Parathyroid adenoma (tissue), 2 donors: ENCODE results near the gene OPRL1.

Experiments
- H2AFZ ChIP-seq: fragments of 300-600 bp; sonication (generic); one replicate; pipeline ENCODE4 v1.7.0; 2017; ENCODE audit warnings: antibody characterized with exemption, mild to moderate bottlenecking
- H3K27ac ChIP-seq: fragments of 300-600 bp; sonication (generic); one replicate; pipeline ENCODE4 v1.7.0; 2017
- H3K27me3 ChIP-seq: fragments of 300-600 bp; sonication (generic); one replicate; pipeline ENCODE4 v1.7.0; 2017; ENCODE audit warnings: low read length; ENCODE audit not compliant: control insufficient read depth, insufficient read depth
- H3K36me3 ChIP-seq: fragments of 300-600 bp; sonication (generic); one replicate; pipeline ENCODE4 v1.7.0; 2017; ENCODE audit warnings: low read length; ENCODE audit not compliant: control insufficient read depth, insufficient read depth
- H3K4me1 ChIP-seq: fragments of 300-600 bp; sonication (generic); one replicate; pipeline ENCODE4 v1.7.0; 2017; ENCODE audit warnings: control low read depth
- H3K4me2 ChIP-seq: fragments of 300-600 bp; sonication (generic); one replicate; pipeline ENCODE4 v1.7.0; 2017; ENCODE audit warnings: low read length
- H3K4me3 ChIP-seq: fragments of 300-600 bp; sonication (generic); one replicate; pipeline ENCODE4 v1.7.0; 2017; ENCODE audit warnings: low read depth, low read length
- H3K79me2 ChIP-seq: fragments of 300-600 bp; sonication (generic); one replicate; pipeline ENCODE4 v1.7.0; 2017; ENCODE audit warnings: control low read depth
- H3K9ac ChIP-seq: fragments of 300-600 bp; sonication (generic); one replicate; pipeline ENCODE4 v1.7.0; 2017; ENCODE audit warnings: mild to moderate bottlenecking
- H3K9me3 ChIP-seq: fragments of 300-600 bp; sonication (generic); one replicate; pipeline ENCODE4 v1.7.0; 2017; ENCODE audit warnings: low read length; ENCODE audit not compliant: control insufficient read depth
- TF ChIP-seq, protein P1 (sequence below): fragments of 300-600 bp; sonication (generic); IDR thresholded peaks from one replicate; pipeline ENCODE4 v1.7.0; 2017; ENCODE audit warnings: antibody characterized with exemption, mild to moderate bottlenecking
- donor health status: primary hyperparathyroidism.

The OPRL1 gene

DNA sequence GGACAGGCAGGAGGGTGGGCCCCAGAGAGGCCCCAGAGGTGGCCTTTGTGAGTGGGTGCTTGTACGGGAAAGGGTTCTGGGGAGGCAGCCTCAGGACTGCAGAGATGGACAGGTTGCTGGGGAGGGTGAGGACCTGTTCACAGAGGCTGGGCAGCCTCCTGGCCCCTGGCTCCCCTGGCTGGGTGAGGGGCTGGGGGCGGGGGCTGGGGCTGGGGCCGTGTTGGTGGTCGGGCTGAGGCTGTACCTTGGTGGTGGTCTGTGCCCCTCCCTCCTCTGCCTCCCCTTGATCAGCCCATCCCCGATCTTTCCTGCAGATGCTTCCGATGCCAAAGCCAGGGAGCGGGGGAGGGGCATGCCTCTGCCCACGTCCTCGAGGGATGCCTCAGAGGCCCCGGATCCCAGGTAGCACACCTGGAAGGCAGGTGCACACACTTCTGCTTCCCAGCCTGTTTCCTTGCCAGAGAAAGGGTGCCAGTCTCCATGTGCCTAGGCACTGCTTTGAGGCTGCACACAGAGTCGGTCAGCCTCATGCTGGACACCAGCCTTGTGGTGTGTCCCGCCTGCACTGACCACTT lies 12.1 kb upstream of the OPRL1 start:
- no peaks in the 10 kb centered on the region for H3K27me3 ChIP-seq
- H3K9ac ChIP-seq, result no peak overlapping the region
- H3K4me3 ChIP-seq, result no peak overlapping the region
- TF ChIP-seq, protein P1, sequence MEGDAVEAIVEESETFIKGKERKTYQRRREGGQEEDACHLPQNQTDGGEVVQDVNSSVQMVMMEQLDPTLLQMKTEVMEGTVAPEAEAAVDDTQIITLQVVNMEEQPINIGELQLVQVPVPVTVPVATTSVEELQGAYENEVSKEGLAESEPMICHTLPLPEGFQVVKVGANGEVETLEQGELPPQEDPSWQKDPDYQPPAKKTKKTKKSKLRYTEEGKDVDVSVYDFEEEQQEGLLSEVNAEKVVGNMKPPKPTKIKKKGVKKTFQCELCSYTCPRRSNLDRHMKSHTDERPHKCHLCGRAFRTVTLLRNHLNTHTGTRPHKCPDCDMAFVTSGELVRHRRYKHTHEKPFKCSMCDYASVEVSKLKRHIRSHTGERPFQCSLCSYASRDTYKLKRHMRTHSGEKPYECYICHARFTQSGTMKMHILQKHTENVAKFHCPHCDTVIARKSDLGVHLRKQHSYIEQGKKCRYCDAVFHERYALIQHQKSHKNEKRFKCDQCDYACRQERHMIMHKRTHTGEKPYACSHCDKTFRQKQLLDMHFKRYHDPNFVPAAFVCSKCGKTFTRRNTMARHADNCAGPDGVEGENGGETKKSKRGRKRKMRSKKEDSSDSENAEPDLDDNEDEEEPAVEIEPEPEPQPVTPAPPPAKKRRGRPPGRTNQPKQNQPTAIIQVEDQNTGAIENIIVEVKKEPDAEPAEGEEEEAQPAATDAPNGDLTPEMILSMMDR, result no peak
- no peak overlapping the region for H3K27ac ChIP-seq
- H3K36me3 ChIP-seq, result no peaks in the 10 kb centered on the region
- no peak overlapping the region for H2AFZ ChIP-seq
- peaks cover 5% of the 10 kb centered on the region for H3K79me2 ChIP-seq
- peaks cover 16% of the 10 kb centered on the region for H3K4me1 ChIP-seq
- no peaks in the 10 kb centered on the region for H3K9me3 ChIP-seq
- H3K4me2 ChIP-seq, result no peak overlapping the region

DNA sequence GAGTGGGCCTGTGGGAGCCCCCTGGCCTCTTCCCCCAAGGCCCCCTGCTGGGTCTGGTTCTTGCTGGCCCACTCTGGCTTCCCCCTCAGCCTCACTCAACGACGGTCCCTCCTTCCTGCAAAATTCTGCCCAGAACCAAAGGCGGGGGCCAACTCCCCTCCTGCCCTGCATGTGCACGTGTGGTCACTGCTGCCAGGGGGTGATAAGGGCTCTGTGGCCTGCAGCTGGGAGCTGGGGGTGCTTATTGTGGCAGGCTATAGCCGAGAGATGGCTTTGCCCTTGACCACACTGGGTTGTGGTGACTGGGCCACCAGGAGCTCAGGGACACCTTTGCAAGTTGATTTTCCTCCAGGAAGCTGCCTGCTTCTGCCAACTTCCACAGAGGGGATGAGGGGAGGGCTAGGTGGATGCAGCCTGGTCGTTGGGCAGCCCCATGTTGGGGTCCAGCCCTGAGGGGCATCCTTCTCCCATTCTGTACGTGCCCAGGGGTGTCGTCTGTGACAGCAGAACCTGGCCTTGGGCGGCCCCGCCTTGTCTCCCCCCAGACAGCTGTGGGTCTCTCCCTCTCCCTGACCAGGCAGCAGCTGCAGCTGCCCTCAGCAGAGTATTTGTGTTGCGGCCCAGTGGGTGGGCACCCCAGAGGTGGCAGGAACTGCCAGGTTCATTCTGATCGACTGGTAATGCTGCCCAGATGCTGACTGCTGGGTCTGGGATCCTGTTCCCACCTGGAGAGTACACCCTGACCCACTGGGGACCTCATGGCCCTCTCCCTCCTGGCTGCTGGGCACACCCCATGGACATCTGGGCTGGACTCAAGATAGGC lies 11.3 kb upstream of the OPRL1 start:
- Histone ChIP-seq H2AFZ (no peak overlapping the region), H3K36me3 (no peaks in the 10 kb centered on the region), H3K4me1 (peaks cover 16% of the 10 kb centered on the region), H3K27ac (no peak overlapping the region), H3K9me3 (no peaks in the 10 kb centered on the region), H3K4me3 (no peak overlapping the region), H3K9ac (no peak overlapping the region), H3K4me2 (no peak overlapping the region), H3K27me3 (no peaks in the 10 kb centered on the region), H3K79me2 (peaks cover 5% of the 10 kb centered on the region)
- TF ChIP-seq, protein P1, result no peak

DNA sequence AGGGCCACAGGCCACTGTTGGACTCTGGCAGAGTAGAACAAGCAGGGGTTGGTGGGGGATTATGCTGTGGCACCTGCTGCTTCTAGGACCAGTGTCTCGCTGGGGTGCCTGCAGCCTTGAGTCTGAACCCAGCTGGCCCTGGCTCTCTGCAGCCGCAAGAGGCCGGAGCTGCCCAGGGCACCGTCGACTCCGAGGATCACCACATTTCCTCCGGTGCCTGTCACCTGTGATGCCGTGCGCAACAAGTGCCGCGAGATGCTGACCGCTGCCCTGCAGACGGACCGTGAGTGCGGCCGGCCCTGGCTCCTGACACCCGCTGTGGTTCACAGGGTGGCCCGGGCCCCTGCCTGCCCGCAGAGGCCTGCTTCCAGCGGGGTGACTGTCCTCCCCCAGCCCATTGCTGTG lies 10.7 kb upstream of the OPRL1 start:
- H3K9ac ChIP-seq, result no peak overlapping the region
- H3K4me2 ChIP-seq, result no peak overlapping the region
- H3K27me3 ChIP-seq, result no peaks in the 10 kb centered on the region
- H2AFZ ChIP-seq, result no peak overlapping the region
- H3K4me3 ChIP-seq, result no peak overlapping the region
- H3K36me3 ChIP-seq, result no peaks in the 10 kb centered on the region
- no peaks in the 10 kb centered on the region for H3K9me3 ChIP-seq
- no peak overlapping the region for H3K27ac ChIP-seq
- TF ChIP-seq, protein P1, result no peak
- H3K79me2 ChIP-seq, result peaks cover 5% of the 10 kb centered on the region
- H3K4me1 ChIP-seq, result peaks cover 16% of the 10 kb centered on the region

DNA sequence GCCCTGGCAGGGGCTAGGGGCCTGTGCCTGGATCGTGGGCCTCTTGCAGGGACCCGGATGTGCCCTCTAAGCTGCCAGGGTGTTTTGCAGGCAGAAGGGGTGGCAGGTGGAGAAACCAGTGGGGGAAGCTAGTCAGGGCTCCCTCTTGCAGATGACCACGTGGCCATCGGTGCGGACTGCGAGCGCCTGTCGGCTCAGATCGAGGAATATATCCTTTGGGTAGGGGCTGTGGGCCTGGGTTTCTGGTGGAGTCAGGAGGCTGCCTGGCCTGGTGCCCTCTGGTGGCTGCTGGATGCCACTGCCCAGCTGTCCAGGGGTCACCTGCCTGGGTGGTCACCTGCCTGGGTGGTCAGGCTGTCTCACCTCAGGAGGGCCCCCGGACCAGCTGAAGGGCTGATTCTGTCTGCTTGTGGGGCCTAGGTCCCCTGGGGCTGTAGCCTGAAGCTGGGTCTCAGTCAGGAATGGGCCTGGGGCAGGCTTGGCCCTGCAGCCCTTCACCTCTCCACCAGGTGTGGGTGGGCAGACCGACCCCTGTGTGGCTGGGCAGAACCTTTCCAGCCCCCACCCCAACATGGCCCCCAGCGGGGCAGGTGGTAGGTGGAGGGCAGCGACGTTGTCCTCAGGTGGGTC lies 10.2 kb upstream of the OPRL1 start:
- TF ChIP-seq, protein P1, result peak; percentile 76

More for the DNA sequence above, 10.2 kb upstream of the OPRL1 start:
- Histone ChIP-seq H2AFZ (no peak overlapping the region), H3K4me2 (no peak overlapping the region), H3K4me1 (peaks cover 11% of the 10 kb centered on the region), H3K27me3 (no peaks in the 10 kb centered on the region), H3K4me3 (no peak overlapping the region), H3K36me3 (no peaks in the 10 kb centered on the region), H3K27ac (no peak overlapping the region), H3K9ac (no peak overlapping the region), H3K9me3 (no peaks in the 10 kb centered on the region), H3K79me2 (peaks cover 2% of the 10 kb centered on the region)
